ENCODE measurements around the gene GJC1.
"Not testable (repeated sequence)": the region's sequence is repeated elsewhere in the genome, so short reads cannot be mapped to it uniquely, and the experiment has no call there.

Gene GJC1

DNA sequence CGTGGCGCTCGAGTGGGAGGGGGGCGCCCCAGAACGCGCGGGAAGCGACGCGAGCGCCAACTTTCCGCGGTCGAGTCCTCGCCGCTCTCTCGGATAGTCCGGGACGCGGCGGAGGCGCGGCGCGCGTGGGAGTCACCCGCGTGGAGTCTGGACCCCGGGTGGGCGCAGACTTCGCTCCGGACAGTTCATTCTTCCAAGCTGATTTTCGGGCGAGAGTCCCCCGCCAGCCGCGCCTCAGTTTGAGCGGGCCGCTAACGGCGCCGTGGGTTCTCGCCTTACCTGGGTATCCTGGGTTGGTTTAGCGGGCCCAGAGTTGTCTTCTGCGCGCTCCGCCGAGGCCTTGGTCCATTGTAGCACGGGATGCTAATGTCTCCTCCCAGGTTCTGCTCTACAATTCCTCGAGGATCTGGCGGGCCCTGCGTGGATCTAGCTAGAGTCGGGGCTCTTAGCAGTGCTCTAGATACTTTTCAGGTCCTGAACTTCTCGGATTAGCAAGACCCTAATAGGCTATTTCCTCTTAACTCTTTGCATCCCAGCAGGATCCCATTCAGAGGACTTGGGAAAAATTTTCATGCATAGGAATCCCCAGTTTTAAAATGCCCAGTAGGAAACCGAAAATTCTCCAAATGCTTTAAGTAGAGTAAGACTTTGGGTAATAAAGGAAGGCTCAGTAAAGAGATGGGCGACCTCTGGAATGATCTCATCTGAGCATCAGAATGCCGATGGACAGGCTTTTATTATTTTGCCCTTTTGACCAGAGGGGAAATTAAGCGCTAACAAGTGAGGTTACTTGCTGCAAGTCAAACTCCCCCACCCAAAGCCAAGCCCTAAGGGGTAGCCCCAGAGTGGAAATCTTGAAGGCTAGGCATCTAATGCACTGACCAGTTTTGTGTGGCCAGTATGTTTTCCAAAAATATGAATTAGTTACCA is 537 bp upstream of the GJC1 start:
- peak; percentile 56 for DNase-seq (ENCODE audit: low spot score)
- TF ChIP-seq, protein P1, sequence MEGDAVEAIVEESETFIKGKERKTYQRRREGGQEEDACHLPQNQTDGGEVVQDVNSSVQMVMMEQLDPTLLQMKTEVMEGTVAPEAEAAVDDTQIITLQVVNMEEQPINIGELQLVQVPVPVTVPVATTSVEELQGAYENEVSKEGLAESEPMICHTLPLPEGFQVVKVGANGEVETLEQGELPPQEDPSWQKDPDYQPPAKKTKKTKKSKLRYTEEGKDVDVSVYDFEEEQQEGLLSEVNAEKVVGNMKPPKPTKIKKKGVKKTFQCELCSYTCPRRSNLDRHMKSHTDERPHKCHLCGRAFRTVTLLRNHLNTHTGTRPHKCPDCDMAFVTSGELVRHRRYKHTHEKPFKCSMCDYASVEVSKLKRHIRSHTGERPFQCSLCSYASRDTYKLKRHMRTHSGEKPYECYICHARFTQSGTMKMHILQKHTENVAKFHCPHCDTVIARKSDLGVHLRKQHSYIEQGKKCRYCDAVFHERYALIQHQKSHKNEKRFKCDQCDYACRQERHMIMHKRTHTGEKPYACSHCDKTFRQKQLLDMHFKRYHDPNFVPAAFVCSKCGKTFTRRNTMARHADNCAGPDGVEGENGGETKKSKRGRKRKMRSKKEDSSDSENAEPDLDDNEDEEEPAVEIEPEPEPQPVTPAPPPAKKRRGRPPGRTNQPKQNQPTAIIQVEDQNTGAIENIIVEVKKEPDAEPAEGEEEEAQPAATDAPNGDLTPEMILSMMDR (IDR thresholded peaks at IDR 0.05; ENCODE audit: extremely low read depth, missing control alignments) = no peak

DNA sequence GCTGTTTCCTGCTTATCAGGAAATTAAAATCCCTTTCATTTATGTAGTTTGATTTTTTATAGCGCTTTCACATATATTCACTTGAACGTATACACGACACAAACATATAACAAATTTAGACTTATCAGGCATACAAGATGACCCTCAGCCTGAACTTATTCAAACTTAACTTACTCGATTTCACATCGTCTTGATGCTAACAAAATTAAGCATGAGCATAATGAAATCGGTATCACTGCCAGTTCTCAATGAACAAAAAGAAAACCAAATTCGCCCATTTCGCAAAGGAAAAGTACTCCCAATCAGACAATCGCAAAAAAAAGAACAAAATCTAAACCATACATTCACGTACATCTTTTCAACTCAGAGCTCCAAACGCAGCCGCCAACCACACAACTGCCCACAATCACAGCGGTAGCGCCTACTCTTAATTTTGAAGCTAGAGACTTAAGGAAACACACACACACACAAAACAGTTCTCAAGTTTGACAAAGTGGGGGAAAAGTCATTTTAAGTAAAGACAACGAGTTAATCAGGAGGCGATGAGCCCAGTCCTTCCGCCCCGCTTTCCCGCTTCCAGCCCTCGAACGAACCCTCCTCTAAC is 1.1 kb downstream of the GJC1 start:
- no peak for DNase-seq (ENCODE audit: low spot score)
- TF ChIP-seq, protein P1 (IDR thresholded peaks at IDR 0.05; ENCODE audit: extremely low read depth, missing control alignments) = no peak

GRCh38 chr17:44827863-44828262 is 2.2 kb downstream of the GJC1 start:
- TF ChIP-seq, protein P1 (IDR thresholded peaks at IDR 0.05; ENCODE audit: extremely low read depth, missing control alignments) = no peak
- no peak for DNase-seq (ENCODE audit: low spot score)

DNA sequence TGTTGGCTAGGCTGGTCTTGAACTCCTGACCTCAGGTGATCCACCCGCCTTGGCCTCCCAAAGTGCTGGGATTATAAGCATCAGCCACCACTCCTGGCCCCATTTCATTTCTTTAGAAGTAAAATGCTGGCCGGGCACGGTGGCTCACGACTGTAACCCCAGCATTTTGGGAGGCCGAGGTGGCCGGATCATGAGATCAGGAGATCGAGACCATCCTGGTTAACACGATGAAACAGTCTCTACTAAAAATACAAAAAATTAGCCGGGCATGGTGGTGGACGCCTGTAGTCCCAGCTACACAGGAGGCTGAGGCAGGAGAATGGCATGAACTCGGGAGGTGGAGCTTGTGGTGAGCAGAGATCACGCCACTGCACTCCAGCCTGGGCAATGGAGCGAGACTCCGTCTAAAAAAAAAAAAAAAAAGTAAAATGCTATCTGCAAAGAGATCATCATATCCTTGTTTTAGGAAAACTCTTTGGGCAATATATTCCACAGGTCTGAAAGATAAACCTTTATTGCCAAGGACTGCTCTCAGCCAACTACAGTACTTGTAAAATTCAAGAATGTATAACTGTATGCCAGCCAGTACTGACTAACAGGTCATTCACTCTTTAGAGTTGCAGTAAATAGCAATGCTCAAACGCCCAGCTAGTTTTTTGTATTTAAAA is 3.8 kb downstream of the GJC1 start:
- TF ChIP-seq, protein P1 (IDR thresholded peaks at IDR 0.05; ENCODE audit: extremely low read depth, missing control alignments) = no peak
- DNase-seq (ENCODE audit: low spot score) = no peak

GRCh38 chr17:44825236-44825635 is 4.9 kb downstream of the GJC1 start:
- not testable (repeated sequence) for DNase-seq (ENCODE audit: low spot score)

- no peak for DNase-seq (ENCODE audit: low spot score)
- TF ChIP-seq, protein P1 (IDR thresholded peaks at IDR 0.05; ENCODE audit: extremely low read depth, missing control alignments) = no peak
Observed at GRCh38 chr17:44820631-44821212, 9.4 kb downstream of the GJC1 start.

- DNase-seq (ENCODE audit: low spot score) = not testable (repeated sequence)
Observed at GRCh38 chr17:44818508-44818907, 11.6 kb downstream of the GJC1 start.

DNA sequence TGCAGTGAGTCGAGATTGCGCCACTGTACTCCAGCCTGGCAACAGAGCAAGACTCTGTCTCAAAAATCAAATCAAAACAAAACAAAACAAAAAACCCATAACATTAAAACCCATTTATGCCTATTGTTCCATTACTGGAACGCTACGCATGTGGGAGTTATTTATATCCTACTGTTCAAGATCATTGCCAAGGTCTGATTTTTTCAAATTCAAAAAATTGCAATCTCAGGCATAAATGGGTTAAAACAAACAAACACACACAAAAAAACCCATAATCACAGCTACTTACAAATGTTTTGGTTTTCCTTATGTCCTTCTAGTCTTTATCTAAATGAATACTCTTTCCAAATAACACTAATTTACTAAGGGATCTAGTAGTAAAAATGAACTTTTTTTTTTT is 17.8 kb downstream of the GJC1 start:
- TF ChIP-seq, protein P1 (IDR thresholded peaks at IDR 0.05; ENCODE audit: extremely low read depth, missing control alignments) = no peak
- no peak for DNase-seq (ENCODE audit: low spot score)

DNA sequence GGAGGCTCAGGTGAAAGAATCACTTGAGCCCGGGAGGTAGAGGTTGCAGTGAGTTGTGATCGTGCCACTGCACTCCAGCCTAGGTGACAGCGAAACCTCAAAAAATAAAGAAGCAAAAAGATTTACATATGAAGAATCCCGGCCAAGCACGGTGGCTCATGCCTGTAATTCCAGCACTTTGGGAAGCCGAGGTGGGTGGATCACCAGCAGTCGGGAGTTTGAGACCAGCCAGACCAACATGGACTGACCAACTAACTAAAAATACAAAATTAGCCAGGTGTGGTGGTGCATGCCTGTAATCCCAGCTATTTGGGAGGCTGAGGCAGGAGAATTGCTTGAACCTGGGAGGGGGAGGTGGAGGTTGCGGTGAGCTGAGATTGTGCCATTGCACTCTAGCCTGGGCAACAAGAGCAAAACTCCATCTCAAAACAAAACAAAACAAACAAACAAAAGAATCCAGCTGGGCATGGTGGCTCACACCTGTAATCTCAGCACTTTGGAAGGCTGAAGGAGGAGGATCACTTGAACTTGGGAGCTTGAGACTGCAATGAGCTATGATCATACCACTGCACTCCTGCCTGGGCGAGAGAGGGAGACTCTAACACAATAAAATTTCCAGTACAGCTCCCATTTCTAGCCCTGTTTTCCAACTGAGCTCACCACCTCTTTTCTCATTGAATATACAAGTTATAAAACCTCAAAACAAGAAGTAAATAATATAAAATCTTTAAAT is 21.3 kb downstream of the GJC1 start:
- DNase-seq (ENCODE audit: low spot score) = not testable (repeated sequence)
